Skeletal muscle tissue (tissue), 4 donors: ENCODE measurements around the gene PNMT. TPM values are rescaled to one million over a fixed set of nuclear protein-coding genes. Genes with fewer than 3 reads are reported as not detected.

Experiments used
- H3K27ac ChIP-seq: one replicate; pipeline ENCODE4 v1.7.0; 2013; ENCODE audit warnings: mild to moderate bottlenecking, low read depth, low read length, inconsistent platforms
- H3K27me3 ChIP-seq, 3 donors: one replicate each; pipeline ENCODE4 v1.7.0; 2013; ENCODE audit warnings: low read length in 3 of 3; ENCODE audit not compliant: control insufficient read depth in 3 of 3, insufficient read depth in 3 of 3
- H3K36me3 ChIP-seq, 3 donors: one replicate each; pipeline ENCODE4 v1.7.0; 2013; ENCODE audit warnings: low read length in 3 of 3; ENCODE audit not compliant: control insufficient read depth in 3 of 3, insufficient read depth in 3 of 3
- H3K4me1 ChIP-seq, 3 donors: one replicate each; pipeline ENCODE4 v1.7.0; 2013; ENCODE audit warnings: low read length in 3 of 3, mild to moderate bottlenecking in 3 of 3; ENCODE audit not compliant: control insufficient read depth in 3 of 3, insufficient read depth in 3 of 3
- H3K4me3 ChIP-seq, 3 donors: one replicate each; pipeline ENCODE4 v1.7.0; 2013; ENCODE audit warnings: low read length in 3 of 3
- H3K9ac ChIP-seq, 3 donors: one replicate each; pipeline ENCODE4 v1.7.0; 2013; ENCODE audit warnings: low read length in 3 of 3, mild to moderate bottlenecking in 3 of 3, moderate library complexity in 2 of 3, low read depth in 1 of 3
- H3K9me3 ChIP-seq, 3 donors: one replicate each; pipeline ENCODE4 v1.7.0; 2013; ENCODE audit warnings: low read length in 3 of 3; ENCODE audit not compliant: control insufficient read depth in 3 of 3
- total RNA-seq: library from RNA; depleted of rRNA; stranded (reverse); fragments of >200 nt; gene quantifications from one replicate; pipeline ENCODE4 v1.2.3, GENCODE V29; 2014
- donor health status: Osteomylitis.

Gene PNMT
- total RNA-seq, 1 donor from 2014 or later: 0.52 TPM

- Histone ChIP-seq H3K27ac (no peak overlapping the region), H3K36me3 (peaks cover 0 to 3% (median 2%) of the 10 kb centered on the region in 3 donors), H3K9me3 (no peaks in the 10 kb centered on the region), H3K4me3 (no peak overlapping the region), H3K9ac (no peak overlapping the region), H3K27me3 (no peaks in the 10 kb centered on the region), H3K4me1 (peaks cover 15 to 43% (median 30%) of the 10 kb centered on the region in 3 donors)
Measured at GRCh38 chr17:39653316-39653661, 15.0 kb upstream of the PNMT start.

DNA sequence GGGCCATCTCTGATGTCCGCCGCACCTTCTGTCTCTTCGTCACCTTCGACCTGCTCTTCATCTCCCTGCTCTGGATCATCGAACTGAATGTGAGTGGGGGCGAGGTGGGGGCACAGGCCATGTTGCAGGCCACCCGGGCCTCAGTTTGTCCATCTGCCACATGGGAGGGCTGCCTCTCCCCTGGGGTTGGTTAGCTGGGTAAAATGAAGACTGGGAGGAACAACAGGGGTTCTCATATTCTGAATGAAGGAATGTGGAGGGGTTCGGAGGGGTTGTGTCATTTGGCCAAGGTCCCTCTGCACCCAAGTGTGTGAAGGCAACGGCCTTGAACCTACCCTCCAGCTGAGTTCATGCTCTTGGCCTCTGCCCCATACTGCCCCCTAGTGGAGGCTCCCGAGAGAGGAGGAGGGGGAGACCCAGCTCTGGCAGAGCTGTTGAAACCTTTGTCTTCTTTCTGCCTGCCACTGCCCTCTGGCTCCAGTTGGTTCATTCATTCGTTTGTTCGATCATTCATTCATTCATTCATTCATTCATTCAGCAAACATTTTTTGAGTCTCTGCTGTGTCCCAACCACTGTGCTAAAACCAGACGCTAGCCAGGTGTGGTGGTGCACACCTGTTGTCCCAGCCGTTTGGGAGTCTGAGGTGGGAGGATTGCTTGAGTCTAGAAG is 14.5 kb upstream of the PNMT start:
- Histone ChIP-seq H3K9ac (peak overlapping the region in 1 of 3 donors; percentile 54), H3K27ac (no peak overlapping the region), H3K4me3 (no peak overlapping the region), H3K27me3 (no peaks in the 10 kb centered on the region), H3K9me3 (no peaks in the 10 kb centered on the region), H3K4me1 (peaks cover 15 to 48% (median 35%) of the 10 kb centered on the region in 3 donors), H3K36me3 (peaks cover 0 to 3% (median 2%) of the 10 kb centered on the region in 3 donors)

GRCh38 chr17:39655105-39655504 is 13.1 kb upstream of the PNMT start:
- Histone ChIP-seq H3K36me3 (peaks cover 0 to 3% (median 2%) of the 10 kb centered on the region in 3 donors), H3K4me3 (no peak overlapping the region), H3K27me3 (no peaks in the 10 kb centered on the region), H3K9ac (no peak overlapping the region), H3K27ac (no peak overlapping the region), H3K9me3 (no peaks in the 10 kb centered on the region), H3K4me1 (peaks cover 19 to 60% (median 45%) of the 10 kb centered on the region in 3 donors)

- Histone ChIP-seq H3K4me3 (no peak overlapping the region), H3K9ac (peak overlapping the region in 1 of 3 donors; percentile 45), H3K9me3 (no peaks in the 10 kb centered on the region), H3K4me1 (peaks cover 48 to 76% (median 70%) of the 10 kb centered on the region in 3 donors), H3K36me3 (peaks cover 0 to 8% (median 3%) of the 10 kb centered on the region in 3 donors), H3K27me3 (no peaks in the 10 kb centered on the region), H3K27ac (peak overlapping the region; percentile 2)
Measured at GRCh38 chr17:39658346-39658745, 9.9 kb upstream of the PNMT start.

DNA sequence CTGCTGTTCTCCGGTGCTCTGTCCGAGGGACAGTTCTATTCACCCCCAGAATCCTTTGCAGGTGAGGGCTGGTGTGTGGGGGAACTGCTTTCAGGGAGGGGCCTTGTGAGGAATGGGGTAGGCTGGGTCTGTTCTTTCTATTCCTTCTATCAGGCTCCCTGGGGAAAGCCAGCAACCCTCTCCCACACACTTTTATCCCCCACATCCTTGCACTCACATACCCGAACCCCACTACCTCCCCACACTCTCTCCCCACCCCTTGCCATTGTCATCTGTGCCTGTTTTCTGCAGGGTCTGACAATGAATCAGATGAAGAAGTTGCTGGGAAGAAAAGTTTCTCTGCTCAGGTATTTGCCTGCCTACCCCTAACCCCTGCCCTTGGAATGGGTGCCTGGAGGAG is 9.5 kb upstream of the PNMT start:
- H3K27me3 ChIP-seq: no peaks in the 10 kb centered on the region
- H3K27ac ChIP-seq: no peak overlapping the region
- peaks cover 0 to 8% (median 3%) of the 10 kb centered on the region in 3 donors for H3K36me3 ChIP-seq
- H3K9ac ChIP-seq: peak overlapping the region in 1 of 3 donors; percentile 45
- H3K4me1 ChIP-seq: peaks cover 48 to 74% (median 69%) of the 10 kb centered on the region in 3 donors
- H3K4me3 ChIP-seq: no peak overlapping the region
- no peaks in the 10 kb centered on the region for H3K9me3 ChIP-seq

DNA sequence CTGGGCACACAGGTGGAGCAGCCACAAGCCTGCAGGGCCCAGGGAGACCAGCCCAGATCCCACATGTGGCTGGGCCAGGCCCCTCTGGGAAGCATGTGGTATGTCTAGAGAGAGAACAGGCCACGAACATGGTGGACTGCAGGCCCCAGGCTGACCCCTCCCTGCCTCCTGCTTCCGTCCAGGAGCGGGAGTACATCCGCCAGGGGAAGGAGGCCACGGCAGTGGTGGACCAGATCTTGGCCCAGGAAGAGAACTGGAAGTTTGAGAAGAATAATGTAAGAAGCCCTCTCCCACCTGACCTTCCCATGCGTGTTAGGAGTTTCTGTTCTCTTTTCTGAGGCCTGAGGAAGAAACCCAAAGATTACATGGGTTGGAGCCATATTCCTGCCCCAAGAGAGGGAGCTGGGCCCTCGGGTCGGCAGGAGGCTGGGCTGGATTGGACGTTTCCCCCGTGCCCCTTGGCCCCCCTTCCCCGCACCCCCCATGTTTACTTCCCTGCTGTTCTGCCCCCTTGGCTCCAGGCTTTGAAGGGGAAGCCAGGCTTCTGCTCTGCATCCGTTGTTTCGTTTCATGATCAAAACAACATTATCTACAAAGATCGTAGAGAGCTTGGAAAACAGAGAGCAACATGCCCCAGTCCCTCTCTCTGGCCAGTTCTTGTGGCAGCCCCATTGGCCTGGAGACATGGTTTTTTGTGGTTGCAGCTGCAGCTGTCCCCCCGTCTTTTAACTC is 8.8 kb upstream of the PNMT start:
- Histone ChIP-seq H3K4me1 (peaks cover 49 to 74% (median 71%) of the 10 kb centered on the region in 3 donors), H3K4me3 (peak overlapping the region in 1 of 3 donors; percentile 35), H3K9me3 (no peaks in the 10 kb centered on the region), H3K27ac (peak overlapping the region; percentile 32), H3K27me3 (no peaks in the 10 kb centered on the region), H3K36me3 (peaks cover 0 to 8% (median 3%) of the 10 kb centered on the region in 3 donors), H3K9ac (peak overlapping the region in 1 of 3 donors; percentile 77)

DNA sequence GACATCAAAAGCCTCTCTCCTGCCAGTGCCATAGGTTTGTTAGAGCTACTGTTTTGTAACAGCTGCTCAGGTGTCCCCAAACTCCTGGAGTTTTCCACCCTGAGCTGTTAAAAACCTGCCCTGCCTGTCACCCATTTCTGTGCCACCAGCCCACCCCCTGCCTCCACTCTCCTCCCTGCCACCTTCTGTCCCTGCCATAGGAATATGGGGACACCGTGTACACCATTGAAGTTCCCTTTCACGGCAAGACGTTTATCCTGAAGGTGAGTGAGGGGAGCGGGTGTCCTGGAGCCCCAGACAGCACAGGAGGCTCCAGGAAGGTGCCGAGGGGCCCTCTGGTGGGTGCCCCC is 8.3 kb upstream of the PNMT start:
- peak overlapping the region; percentile 19 to 77 (median 44) for H3K9ac ChIP-seq
- no peaks in the 10 kb centered on the region for H3K27me3 ChIP-seq
- peak overlapping the region in 2 of 3 donors; percentile 35 for H3K4me3 ChIP-seq
- H3K36me3 ChIP-seq: peaks cover 0 to 8% (median 3%) of the 10 kb centered on the region in 3 donors
- peaks cover 52 to 76% (median 75%) of the 10 kb centered on the region in 3 donors for H3K4me1 ChIP-seq
- H3K27ac ChIP-seq: peak overlapping the region; percentile 32
- H3K9me3 ChIP-seq: no peaks in the 10 kb centered on the region

- Histone ChIP-seq H3K4me3 (peak overlapping the region; percentile 24 to 58 (median 35)), H3K36me3 (peaks cover 3 to 8% (median 4%) of the 10 kb centered on the region in 3 donors), H3K9me3 (no peaks in the 10 kb centered on the region), H3K27me3 (no peaks in the 10 kb centered on the region), H3K4me1 (peaks cover 52 to 81% (median 76%) of the 10 kb centered on the region in 3 donors), H3K9ac (peak overlapping the region; percentile 40 to 77 (median 47)), H3K27ac (peak overlapping the region; percentile 32)
Measured at GRCh38 chr17:39660397-39661385, 7.6 kb upstream of the PNMT start.

GRCh38 chr17:39661744-39662541 is 6.3 kb upstream of the PNMT start:
- H3K9me3 ChIP-seq: no peaks in the 10 kb centered on the region
- H3K27ac ChIP-seq: peak overlapping the region; percentile 72
- no peaks in the 10 kb centered on the region for H3K27me3 ChIP-seq
- H3K4me3 ChIP-seq: no peak overlapping the region
- peaks cover 52 to 93% (median 82%) of the 10 kb centered on the region in 3 donors for H3K4me1 ChIP-seq
- peak overlapping the region in 2 of 3 donors; percentile 45 to 77 for H3K9ac ChIP-seq
- H3K36me3 ChIP-seq: peaks cover 6 to 12% (median 11%) of the 10 kb centered on the region in 3 donors
